Activated naive CD4-positive, alpha-beta T cell treated with anti-CD3 and anti-CD28 coated beads, Interleukin-2, amount 10 ng/mL, durations not matched to agents 5 hours and 36 hours (primary cell): Measurements from ENCODE around the gene DNAJC4. TPM values are rescaled to one million over a fixed set of nuclear protein-coding genes. Genes with fewer than 3 reads are reported as not detected.

Experiments used
- total RNA-seq, 2 experiments: library from RNA; stranded (reverse); gene quantifications; one replicate each; pipeline ENCODE4 v1.2.3, GENCODE V29; 2021

Gene DNAJC4
- total RNA-seq, result 10 to 100 TPM; 43.9 to 44.9 TPM

DNA sequence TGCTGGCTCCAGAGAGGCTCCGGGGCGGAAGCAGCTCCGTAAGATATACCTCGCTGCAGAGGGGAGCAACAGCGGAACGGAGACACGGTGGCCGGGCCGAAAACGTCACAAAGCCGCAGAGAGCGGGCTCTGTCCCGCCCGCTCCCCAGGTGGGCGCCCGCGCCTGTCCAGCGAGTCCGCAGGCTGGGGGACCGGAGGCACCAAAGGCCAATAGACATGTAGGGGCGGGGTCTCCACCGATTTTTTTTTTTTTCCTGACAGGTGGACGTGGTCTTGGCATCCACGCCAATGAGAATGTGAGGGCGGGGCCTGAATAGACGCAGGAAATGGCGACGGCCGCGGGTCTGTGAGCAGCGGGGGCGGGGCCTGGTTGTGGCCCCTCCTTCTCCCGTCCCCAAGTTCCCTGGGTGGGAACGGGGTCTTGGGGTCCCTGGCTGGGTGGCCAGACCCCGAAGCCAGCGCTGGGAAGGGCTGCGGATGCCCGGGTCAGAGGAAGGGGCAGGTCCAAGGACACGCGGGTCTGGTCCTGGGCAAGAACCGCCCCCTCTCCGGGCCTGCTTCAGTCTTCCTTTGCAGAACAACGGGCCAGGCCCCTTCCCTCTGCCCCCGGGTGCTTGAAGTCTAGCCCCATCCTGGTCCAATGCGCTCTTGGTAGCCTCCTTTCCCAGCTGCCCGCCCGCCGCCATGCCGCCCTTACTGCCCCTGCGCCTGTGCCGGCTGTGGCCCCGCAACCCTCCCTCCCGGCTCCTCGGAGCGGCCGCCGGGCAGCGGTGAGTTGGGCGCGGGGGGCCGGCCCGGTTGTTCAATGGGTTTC is at the start of gene DNAJC4:
DNAJC4 (plus strand) TSS at position 378 of the 814 bp plus-strand sequence; CDS start at position 685, 307 bp downstream.

GRCh38 chr11:64185693-64186491 is 44.5 kb upstream of the DNAJC4 start, which contains the start of gene STIP1:
Gene STIP1, plus strand, starts transcription at chr11:64186171. Its CDS starts 91 bp downstream, at chr11:64186262.

GRCh38 chr11:64206457-64207255 is 23.7 kb upstream of the DNAJC4 start, which contains the start of gene FERMT3:
Gene FERMT3, plus strand, starts transcription at chr11:64206721. Its CDS starts 644 bp downstream, at chr11:64207365.

DNA sequence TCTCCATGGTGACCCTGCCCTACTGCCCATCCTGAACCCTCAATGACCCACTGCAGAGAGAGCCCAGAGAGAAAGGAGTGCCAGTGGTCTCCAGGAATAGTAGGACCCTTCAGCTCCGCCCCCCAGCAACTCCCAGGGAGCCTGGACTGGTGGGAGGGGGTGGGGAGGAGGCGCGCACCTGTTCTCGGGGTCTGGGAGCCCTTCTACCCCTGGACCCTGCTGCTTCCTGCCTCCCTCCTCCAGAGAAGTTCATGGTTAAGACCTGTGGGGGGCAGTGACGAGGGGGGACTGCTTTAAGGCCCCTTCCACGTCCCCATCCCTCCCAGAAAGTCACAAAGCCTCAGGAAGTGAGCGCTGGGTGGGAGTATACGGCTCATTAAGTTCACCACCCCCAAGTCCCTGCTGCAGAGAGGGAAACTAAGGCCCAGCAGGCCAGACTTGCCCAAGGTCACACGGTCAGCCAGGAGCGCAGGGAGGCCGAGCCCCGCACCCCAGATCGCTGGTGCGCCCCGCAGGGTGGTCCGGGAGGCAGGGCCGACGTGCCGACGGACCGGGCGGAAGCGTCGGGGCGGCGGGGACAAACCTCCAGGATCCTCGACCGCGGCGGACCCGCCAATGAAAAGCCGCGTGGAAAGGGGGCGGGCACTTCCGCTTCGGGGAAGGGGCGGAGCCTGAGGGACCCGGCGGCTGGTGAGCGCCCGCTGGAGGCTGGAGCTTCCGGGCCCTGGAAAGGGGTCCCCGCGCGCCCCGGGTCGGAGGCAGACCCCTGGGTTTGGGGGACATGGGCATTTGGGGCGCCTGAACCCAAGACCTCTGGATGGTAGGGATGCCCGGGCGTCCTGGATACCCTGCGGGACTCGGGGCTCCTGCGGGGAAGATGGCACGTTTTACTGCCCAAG is 4.5 kb upstream of the DNAJC4 start, which contains the start of the genes NUDT22 and TRPT1:
NUDT22 (plus strand) TSS at position 667 of the 899 bp plus-strand sequence. CDS start 379 bp downstream, outside the sequence.
TRPT1 (minus strand) TSS at position 579 of the 899 bp plus-strand sequence; CDS start at position 253, 326 bp downstream.

GRCh38 chr11:64233913-64234586 is 3.7 kb downstream of the DNAJC4 start, which contains the start of gene VEGFB:
Gene VEGFB, plus strand, starts transcription at chr11:64234584. Its CDS starts 250 bp downstream, at chr11:64234834.

GRCh38 chr11:64240435-64241240 is 10.3 kb downstream of the DNAJC4 start, which contains the start of gene FKBP2:
Gene FKBP2, plus strand, starts transcription at chr11:64241095. Its CDS starts 1,293 bp downstream, at chr11:64242388.

GRCh38 chr11:64246871-64247728 is 16.8 kb downstream of the DNAJC4 start, which contains the start of gene PPP1R14B:
Gene PPP1R14B, minus strand, starts transcription at chr11:64246943. Its CDS starts 270 bp downstream, at chr11:64246673.

GRCh38 chr11:64251016-64251752 is 20.8 kb downstream of the DNAJC4 start, which contains the start of gene PLCB3:
Gene PLCB3, plus strand, starts transcription at chr11:64251530. Its CDS starts 120 bp downstream, at chr11:64251650.

Other genes with a start within 250 kb of the DNAJC4 start
- gene OTUB1, start 244.1 kb upstream of the DNAJC4 start, total RNA-seq, result 10 to 100 TPM; 80.0 to 80.1 TPM
- gene FLRT1, start 194.6 kb upstream of the DNAJC4 start, total RNA-seq, result not detected
- gene MACROD1, start 64.4 kb upstream of the DNAJC4 start, total RNA-seq, result 10 to 100 TPM; 14.2 TPM
- gene STIP1, start 44.4 kb upstream of the DNAJC4 start, total RNA-seq, result 100 to 1,000 TPM; 181 to 183 TPM
- 100 to 1,000 TPM; 203 to 209 TPM for gene FERMT3, start 23.8 kb upstream of the DNAJC4 start, total RNA-seq
- gene TRPT1, start 4.4 kb upstream of the DNAJC4 start, total RNA-seq, result 10 to 100 TPM; 30.8 to 36.4 TPM
- 10 to 100 TPM; 76.7 to 80.2 TPM for gene NUDT22, start 4.3 kb upstream of the DNAJC4 start, total RNA-seq
- gene VEGFB, start 4.0 kb downstream of the DNAJC4 start, total RNA-seq, result 10 to 100 TPM; 81.2 to 88.6 TPM
- gene FKBP2, start 10.5 kb downstream of the DNAJC4 start, total RNA-seq, result 10 to 100 TPM; 28.4 to 28.8 TPM
- 10 to 100 TPM; 93.0 to 98.0 TPM for gene PPP1R14B, start 16.4 kb downstream of the DNAJC4 start, total RNA-seq
- 10 to 100 TPM; 11.4 to 11.9 TPM for gene PLCB3, start 21.0 kb downstream of the DNAJC4 start, total RNA-seq
- 10 to 100 TPM; 33.1 to 33.7 TPM for gene BAD, start 54.1 kb downstream of the DNAJC4 start, total RNA-seq
- gene GPR137, start 55.3 kb downstream of the DNAJC4 start, total RNA-seq, result 10 to 100 TPM; 26.2 to 26.7 TPM
- gene KCNK4, start 60.8 kb downstream of the DNAJC4 start, total RNA-seq, result not detected
- gene CATSPERZ, start 69.8 kb downstream of the DNAJC4 start, total RNA-seq, result not detected
- 10 to 100 TPM; 34.1 to 37.7 TPM for gene ESRRA, start 75.0 kb downstream of the DNAJC4 start, total RNA-seq
- 100 to 1,000 TPM; 156 to 165 TPM for gene TRMT112, start 87.0 kb downstream of the DNAJC4 start, total RNA-seq
- gene PRDX5, start 87.6 kb downstream of the DNAJC4 start, total RNA-seq, result 100 to 1,000 TPM; 110 to 116 TPM
- 100 to 1,000 TPM; 115 to 126 TPM for gene CCDC88B, start 109.7 kb downstream of the DNAJC4 start, total RNA-seq
- 10 to 100 TPM; 31.8 to 35.0 TPM for gene RPS6KA4, start 128.6 kb downstream of the DNAJC4 start, total RNA-seq